K562 (cell line): Measurements from ENCODE around the gene CIB2. TPM values are rescaled to one million over a fixed set of nuclear protein-coding genes. Genes with fewer than 3 reads are reported as not detected.

ENCODE experiments used
- ATAC-seq: fragments of 200-7000 bp; cut with Tn5 transposase; 3 replicates; pipeline ENCODE4 v1.9.1; 2020; ENCODE audit warnings: moderate library complexity
- BruUV-seq: library from RNA; stranded (reverse); fragments of 400-500 nt; replicated peaks from 2 replicates; lab custom pipeline; 2021; lab: Mats Ljungman, UMichigan
- CTCF ChIA-PET: fragments of 300-600 bp; formaldehyde crosslinking; extraction: SDS; loops from one replicate; lab custom pipeline; 2021; ENCODE audit warnings: low intra/inter-chr PET ratio; lab: Yijun Ruan, JAX
- POLR2A ChIA-PET: fragments of 300-600, 350-650 bp; sonication (Branson Sonifier 250); formaldehyde crosslinking; extraction: SDS; loops from one replicate; lab custom pipeline; 2021; ENCODE audit warnings: antibody characterized with exemption, inconsistent platforms; lab: Yijun Ruan, JAX
- DNase-seq, 4 experiments: peaks; one replicate each; pipeline versions ENCODE4 v3.0.0 to v3.0.0-alpha.2; 2011 to 2018; ENCODE audit warnings: low spot score in 3 of 4, mixed read lengths in 3 of 4; ENCODE audit errors: extremely low read depth in 1 of 4
- FAIRE-seq: peaks from 2 replicates; lab custom pipeline; 2011; peaks lifted over from hg19 to GRCh38; lab: Jason Lieb, UNC
- H2AFZ ChIP-seq: 2 replicates; pipeline ENCODE4 v1.6.0; 2011; ENCODE audit warnings: low read depth, low read length, control low read depth, inconsistent platforms
- H3K27ac ChIP-seq: fragments of 200-600 bp; 3 replicates; pipeline ENCODE4 v1.8.0; 2011; ENCODE audit warnings: low read depth, mild to moderate bottlenecking, control low read depth, inconsistent platforms, low read length, moderate library complexity, mixed read lengths; ENCODE audit errors: extremely low read depth
- H3K27me3 ChIP-seq, 2 experiments: fragments of 300-600 bp in 1 of 2; 2 replicates in 1 of 2; 3 replicates in 1 of 2; pipeline versions ENCODE4 v1.6.0 to v1.8.0; 2011; ENCODE audit warnings: inconsistent platforms in 2 of 2, low read length in 2 of 2, mild to moderate bottlenecking in 1 of 2, mixed read lengths in 1 of 2, moderate library complexity in 1 of 2; ENCODE audit not compliant: control insufficient read depth in 2 of 2, insufficient read depth in 2 of 2
- H3K36me3 ChIP-seq: fragments of 300-600 bp; 3 replicates; pipeline ENCODE4 v1.8.0; 2011; ENCODE audit warnings: mild to moderate bottlenecking, low read length, inconsistent platforms; ENCODE audit not compliant: control insufficient read depth, insufficient read depth
- H3K4me1 ChIP-seq, 2 experiments: fragments of 200-600 bp in 1 of 2; replicated peaks in 1 of 2; 2 replicates in 1 of 2; 3 replicates in 1 of 2; pipeline versions ENCODE4 v1.5.1 to v1.8.0; 2011; ENCODE audit warnings: inconsistent platforms in 2 of 2, low read length in 2 of 2, mild to moderate bottlenecking in 1 of 2, mixed read lengths in 1 of 2, moderate library complexity in 1 of 2; ENCODE audit not compliant: control insufficient read depth in 2 of 2, insufficient read depth in 2 of 2
- H3K4me2 ChIP-seq: 2 replicates; pipeline ENCODE4 v1.6.1; 2011; ENCODE audit warnings: low read length, control low read depth, inconsistent platforms, mixed read lengths; ENCODE audit not compliant: insufficient read depth
- H3K4me3 ChIP-seq: fragments of 200-600 bp; sonication (generic), shearing (Covaris generic); 2 replicates; pipeline ENCODE4 v1.5.1; 2016; ENCODE audit warnings: control low read depth, inconsistent platforms
- H3K79me2 ChIP-seq: fragments of 200-600 bp; 3 replicates; pipeline ENCODE4 v1.8.0; 2011; ENCODE audit warnings: low read length, inconsistent platforms; ENCODE audit not compliant: control insufficient read depth, insufficient read depth
- H3K9ac ChIP-seq, 2 experiments: 2 replicates each; pipeline versions ENCODE4 v1.6.0 to v1.6.1; 2011; ENCODE audit warnings: low read depth in 2 of 2, low read length in 2 of 2, control low read depth in 1 of 2, inconsistent platforms in 1 of 2, mild to moderate bottlenecking in 1 of 2, mixed read lengths in 1 of 2; ENCODE audit not compliant: insufficient read depth in 1 of 2
- H3K9me1 ChIP-seq: one replicate; pipeline ENCODE4 v1.6.0; 2011; ENCODE audit warnings: inconsistent platforms, mild to moderate bottlenecking, low read length, moderate library complexity; ENCODE audit not compliant: control insufficient read depth, insufficient read depth
- H3K9me3 ChIP-seq: replicated peaks from 2 replicates; pipeline ENCODE4 v1.5.1; 2011; ENCODE audit warnings: low read depth, low read length, inconsistent platforms; ENCODE audit not compliant: control insufficient read depth, insufficient read depth
- H4K20me1 ChIP-seq: replicated peaks from 2 replicates; pipeline ENCODE4 v1.6.1; 2011; ENCODE audit warnings: low read length, inconsistent platforms, mixed read lengths; ENCODE audit not compliant: control insufficient read depth, insufficient read depth
- BACH1 ChIP-seq: fragments of 200-800 bp; sonication (Bioruptor generic); IDR thresholded peaks from 2 replicates; pipeline ENCODE4 v1.6.1; 2016; ENCODE audit warnings: missing genetic modification characterization, missing compliant biosample characterization
- CEBPB ChIP-seq: fragments of 450-650 bp; IDR thresholded peaks from 2 replicates; pipeline ENCODE4 v1.6.1; 2016; ENCODE audit warnings: missing genetic modification characterization, missing compliant biosample characterization
- CEBPG ChIP-seq, 3 experiments: fragments of 200-800 bp in 1 of 3; sonication (Bioruptor generic) in 1 of 3; sonication (generic) in 1 of 3; formaldehyde crosslinking in 1 of 3; IDR thresholded peaks in 2 of 3; conservative IDR thresholded peaks in 1 of 3; 2 replicates each; pipeline versions ENCODE4 v1.6.1 to v1.8.0; 2016 to 2022; ENCODE audit warnings: missing compliant biosample characterization in 2 of 3, missing genetic modification characterization in 2 of 3, mild to moderate bottlenecking in 1 of 3, missing genetic modification reagents in 1 of 3
- ESRRA ChIP-seq: fragments of 450-650 bp; IDR thresholded peaks from 2 replicates; pipeline ENCODE4 v1.6.1; 2014; ENCODE audit warnings: low read depth, mild to moderate bottlenecking, moderate library complexity, borderline replicate concordance
- ETV1 ChIP-seq: fragments of 450-650 bp; conservative IDR thresholded peaks from 2 replicates; pipeline ENCODE4 v1.6.1; 2016; ENCODE audit warnings: missing genetic modification characterization, control low read depth, low read depth, missing compliant biosample characterization
- IFI16 ChIP-seq: fragments of 250-450 bp; sonication (Bioruptor Pico); IDR thresholded peaks from 2 replicates; pipeline ENCODE4 v2.1.2; 2022; ENCODE audit warnings: mild to moderate bottlenecking, inconsistent platforms
- L3MBTL2 ChIP-seq: fragments of 450-650 bp; IDR thresholded peaks from 2 replicates; pipeline ENCODE4 v1.6.1; 2016; ENCODE audit warnings: mild to moderate bottlenecking, moderate library complexity
- LEF1 ChIP-seq: fragments of 450-650 bp; IDR thresholded peaks from 2 replicates; pipeline ENCODE4 v1.6.1; 2016; ENCODE audit warnings: mild to moderate bottlenecking
- MYC ChIP-seq, 2 experiments: fragments of 250-450 bp in 1 of 2; sonication (Bioruptor Pico) in 1 of 2; IDR thresholded peaks; 2 replicates each; pipeline versions ENCODE4 v1.5.1 to v1.6.1; 2012 to 2021; ENCODE audit warnings: low read depth in 2 of 2, borderline replicate concordance in 1 of 2, improper control_type of control experiment in 1 of 2, low read length in 1 of 2, mild to moderate bottlenecking in 1 of 2, moderate library complexity in 1 of 2
- NR2C2 ChIP-seq, 2 experiments: fragments of 200-800 bp in 1 of 2; sonication (Bioruptor generic) in 1 of 2; sonication (generic) in 1 of 2; formaldehyde crosslinking in 1 of 2; IDR thresholded peaks; 2 replicates each; pipeline versions ENCODE4 v1.6.1 to v1.8.0; 2016 to 2022; ENCODE audit warnings: mild to moderate bottlenecking in 1 of 2, missing compliant biosample characterization in 1 of 2, missing genetic modification characterization in 1 of 2, missing genetic modification reagents in 1 of 2
- RAD21 ChIP-seq, 2 experiments: fragments of 250-450 bp in 1 of 2; fragments of 450-650 bp in 1 of 2; sonication (Bioruptor Pico) in 1 of 2; formaldehyde crosslinking in 1 of 2; IDR thresholded peaks in 1 of 2; conservative IDR thresholded peaks in 1 of 2; 2 replicates each; pipeline versions ENCODE4 v1.4.0 to v1.8.0; 2020 to 2022; ENCODE audit warnings: mild to moderate bottlenecking in 2 of 2, moderate library complexity in 1 of 2
- RBM22 ChIP-seq: fragments of 200-400 bp; formaldehyde crosslinking; IDR thresholded peaks from 2 replicates; pipeline ENCODE4 v1.6.1; 2018; ENCODE audit warnings: low read length, low read depth; ENCODE audit not compliant: poor library complexity, severe bottlenecking
- TARDBP ChIP-seq: fragments of 450-650 bp; IDR thresholded peaks from 2 replicates; pipeline ENCODE4 v1.6.1; 2016
- TCF7 ChIP-seq: sonication (generic); IDR thresholded peaks from 2 replicates; pipeline ENCODE4 v1.6.1; 2016; ENCODE audit warnings: antibody characterized with exemption, borderline replicate concordance
- TCF7L2 ChIP-seq: fragments of 150-350 bp; IDR thresholded peaks from 2 replicates; pipeline ENCODE4 v1.6.1; 2016; ENCODE audit warnings: low read depth, mild to moderate bottlenecking, low read length, moderate library complexity
- TEAD1 ChIP-seq, 2 experiments: fragments of 450-650 bp in 1 of 2; sonication (generic) in 1 of 2; formaldehyde crosslinking; IDR thresholded peaks; 2 replicates each; pipeline versions ENCODE4 v1.4.0 to v1.8.0; 2020 to 2022; ENCODE audit warnings: mild to moderate bottlenecking in 2 of 2, missing genetic modification reagents in 1 of 2
- ZBED1 ChIP-seq: IDR thresholded peaks from 2 replicates; pipeline ENCODE4 v1.6.1; 2014
- ZNF253 ChIP-seq: fragments of 250-450 bp; sonication (Bioruptor Pico); conservative IDR thresholded peaks from 2 replicates; pipeline ENCODE4 v1.6.1; 2021; ENCODE audit warnings: mild to moderate bottlenecking
- WGBS: fragments of 100-300 bp; shearing (Covaris generic); methylation state at CpG from one replicate; pipeline ENCODE4 v1.1.6; 2016; ENCODE audit warnings: low coverage, mixed read lengths; ENCODE audit not compliant: insufficient coverage; ENCODE audit errors: missing lambda C conversion rate; 5-methylcytosine and 5-hydroxymethylcytosine counted together
- in situ Hi-C: fragments of 300-500 bp; cut with MboI; formaldehyde crosslinking; loops from 4 replicates; pipeline ENCODE4 v1.15.0; 2018; ENCODE audit warnings: inconsistent platforms, mixed read lengths
- intact Hi-C: fragments of 100-400 bp; cut with micrococcal nuclease; formaldehyde crosslinking; loops from 2 replicates; pipeline ENCODE4 v1.14.2; 2022
- polyA plus RNA-seq, 8 experiments: library from polyadenylated mRNA; depleted of rRNA in 4 of 8; stranded (reverse) in 5 of 8; unstranded in 3 of 8; fragments of >200 nt; fragmentation: Nextera tagmentation in 2 of 8; fragmentation: Illumina TruSeq in 1 of 8; extraction: Ambion mirVana in 2 of 8; extraction: Trizol in 1 of 8; gene quantifications; 2 replicates each; pipeline versions ENCODE4 v1.2.1 to v1.2.3, GENCODE V29; 2011 to 2014; ENCODE audit warnings: inconsistent platforms in 1 of 8, missing spikeins in 1 of 8
- total RNA-seq, 7 experiments: library from RNA; depleted of rRNA in 6 of 7; stranded (reverse); fragments of >200 nt in 6 of 7; fragmentation: Illumina TruSeq in 2 of 7; extraction: Trizol in 2 of 7; gene quantifications; 2 replicates each; pipeline versions ENCODE4 v1.2.1 to v1.2.3, GENCODE V29; 2011 to 2021; ENCODE audit warnings: low replicate concordance in 1 of 7
- TF ChIP-seq, protein P1 (sequence below): sonication (generic); formaldehyde crosslinking; IDR thresholded peaks from 2 replicates; pipeline ENCODE4 v1.8.0; 2022; ENCODE audit warnings: missing genetic modification reagents, mild to moderate bottlenecking, moderate library complexity, borderline replicate concordance

Gene CIB2
- total and polyA plus RNA-seq, 9 of the 15 experiments (the other 6 are each of a cell fraction or from before 2014, with no cell fraction given), result 1.5 to 37.4 (median 19.4) TPM

- Histone ChIP-seq H3K27me3 (no peaks in the 10 kb centered on the region), H4K20me1 (peaks cover 8% of the 10 kb centered on the region), H3K27ac (no peak overlapping the region), H3K9me1 (no peaks in the 10 kb centered on the region), H3K4me2 (no peak overlapping the region), H3K36me3 (no peaks in the 10 kb centered on the region), H3K9me3 (no peaks in the 10 kb centered on the region), H2AFZ (no peak overlapping the region), H3K79me2 (peaks cover 22% of the 10 kb centered on the region; the same call in 2 of the 3 replicates), H3K4me1 (peaks cover 0 to 37% of the 10 kb centered on the region in 2 experiments; a peak in 4 of 5 replicates), H3K9ac (no peak overlapping the region), H3K4me3 (no peak overlapping the region)
- in situ Hi-C loops, result no loop called here
- FAIRE-seq (no peak), ATAC-seq (peak; percentile 43; the same call in 2 of the 3 replicates), DNase-seq (no peak)
- ChIA-PET CTCF (no interaction called here), POLR2A (interaction anchor here (0.7 kb wide), 2 partner anchors 10 to 19 kb away, joined by 3 to 4 read pairs; no protein-coding TSS in a partner anchor)
- no TSS peak for BruUV-seq
- WGBS, result 52% methylated on average over 5 of the region's 5 CpGs
- intact Hi-C loops, result no loop called here
- TF ChIP-seq MYC (IDR thresholded peaks at IDR 0.05; ENCODE audit: low read depth, low read length) (peak; percentile 53), MYC (CRISPR knock-in tag; IDR thresholded peaks at IDR 0.05; ENCODE audit: borderline replicate concordance, low read depth) (no peak), ETV1 (peak; percentile 81), ZNF253 (CRISPR knock-in tag) (no peak), ESRRA (peak; percentile 50; the same call in 1 of the 2 replicates), RBM22 (no peak), CEBPG (CRISPR knock-in tag; IDR thresholded peaks at IDR 0.05) (peak; percentile 63), CEBPG (tag; conservative IDR thresholded peaks at IDR 0.05 in 1 of 2, IDR thresholded peaks at IDR 0.05 in 1 of 2) (peak; percentile 93 to 96), ZBED1 (no peak), LEF1 (peak; percentile 65; the same call in 1 of the 2 replicates), RAD21 (CRISPR knock-in tag; conservative IDR thresholded peaks at IDR 0.05 in 1 of 2, IDR thresholded peaks at IDR 0.05 in 1 of 2) (0 out of 4 replicates have a peak, but pooled peaks of 1 of the 2 experiments have one; percentile 3), TCF7L2 (no peak), TCF7 (peak; percentile 77), IFI16 (CRISPR knock-in tag) (no peak), BACH1 (peak; percentile 30; the same call in 1 of the 2 replicates), NR2C2 (CRISPR knock-in tag; IDR thresholded peaks at IDR 0.05) (no peak), NR2C2 (tag; IDR thresholded peaks at IDR 0.05) (peak; percentile 16; the same call in 1 of the 2 replicates), L3MBTL2 (peak; percentile 63; the same call in 1 of the 2 replicates), TARDBP (no peak), CEBPB (peak; percentile 91), TEAD1 (CRISPR knock-in tag; IDR thresholded peaks at IDR 0.05) (0 out of 4 replicates have a peak, but pooled peaks of 1 of the 2 experiments have one; percentile 47)
- TF ChIP-seq, protein P1, sequence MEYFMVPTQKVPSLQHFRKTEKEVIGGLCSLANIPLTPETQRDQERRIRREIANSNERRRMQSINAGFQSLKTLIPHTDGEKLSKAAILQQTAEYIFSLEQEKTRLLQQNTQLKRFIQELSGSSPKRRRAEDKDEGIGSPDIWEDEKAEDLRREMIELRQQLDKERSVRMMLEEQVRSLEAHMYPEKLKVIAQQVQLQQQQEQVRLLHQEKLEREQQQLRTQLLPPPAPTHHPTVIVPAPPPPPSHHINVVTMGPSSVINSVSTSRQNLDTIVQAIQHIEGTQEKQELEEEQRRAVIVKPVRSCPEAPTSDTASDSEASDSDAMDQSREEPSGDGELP (CRISPR knock-in tag), result peak; percentile 74
Observed at GRCh38 chr15:78065284-78065872, 65.9 kb downstream of the CIB2 start.
